Activated CD8-positive, alpha-beta memory T cell treated with anti-CD3 and anti-CD28 coated beads, Interleukin-2, amount 50 U/mL, for 24 hours (primary cell): ENCODE results near the gene PHYHIPL.

Experiments used
- DNase-seq: peaks from one replicate; pipeline ENCODE4 v3.0.0-alpha.2; 2020; ENCODE audit errors: extremely low read depth

PHYHIPL gene

DNA sequence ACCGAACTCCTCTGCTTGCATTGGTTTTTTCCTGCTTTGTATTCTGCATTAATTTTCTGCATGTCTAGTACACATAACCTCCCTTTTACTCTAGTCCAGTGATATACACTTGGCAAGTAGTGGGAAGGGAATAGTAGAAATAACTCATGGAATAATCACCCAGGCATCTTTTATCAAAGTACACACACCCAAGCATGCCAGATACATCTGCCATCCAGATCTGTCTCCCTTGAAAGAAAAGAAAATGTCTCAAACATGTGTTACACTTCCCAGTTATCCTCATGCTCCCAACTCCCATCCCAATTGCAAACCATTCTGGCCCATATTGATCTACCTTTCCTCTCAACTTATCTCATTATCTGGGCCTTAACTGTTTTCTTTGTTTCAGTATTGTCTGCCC lies 79.0 kb downstream of the PHYHIPL start:
- DNase-seq = no peak

GRCh38 chr10:59257224-59257623 lies 80.8 kb downstream of the PHYHIPL start:
- DNase-seq = no peak

GRCh38 chr10:59258890-59259289 lies 82.4 kb downstream of the PHYHIPL start:
- DNase-seq = no peak

DNA sequence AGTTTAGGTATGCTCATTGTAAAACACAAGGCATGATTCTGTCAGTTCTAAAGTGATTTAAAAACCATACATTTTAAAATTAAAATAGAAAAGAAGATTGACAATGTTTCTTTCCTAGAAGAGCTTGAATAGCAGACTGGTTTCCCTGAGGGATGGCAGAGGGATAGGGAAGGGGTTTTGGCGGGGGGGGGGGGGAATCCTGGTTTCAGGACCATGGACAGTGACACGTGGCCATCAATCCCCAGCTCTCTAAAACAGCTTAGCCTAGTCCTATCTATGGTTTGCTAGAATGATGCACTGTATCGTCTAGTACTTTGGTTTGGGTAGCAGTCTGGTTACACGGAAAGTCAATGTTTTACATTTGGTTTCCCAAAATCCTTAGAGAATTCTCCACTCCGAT lies 88.7 kb downstream of the PHYHIPL start:
- no peak for DNase-seq

DNA sequence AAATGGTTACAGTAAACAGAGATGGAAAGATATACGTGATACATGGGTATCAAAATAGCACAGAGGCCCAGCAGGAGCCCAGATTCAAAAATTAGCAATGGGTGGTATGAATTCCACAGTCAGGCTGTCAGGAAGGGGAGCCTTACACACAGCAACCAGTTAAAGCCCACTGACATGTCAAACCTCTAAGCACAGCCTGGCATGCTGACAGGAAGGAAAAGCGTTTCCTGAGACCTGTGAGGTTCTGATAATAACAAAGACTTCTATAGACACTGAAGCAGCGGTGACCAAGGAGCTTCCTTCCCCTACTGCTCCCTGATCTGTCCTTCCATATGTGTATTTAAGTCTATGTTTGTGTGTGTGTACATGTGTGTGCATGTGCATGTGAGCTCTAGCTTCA lies 89.9 kb downstream of the PHYHIPL start:
- no peak for DNase-seq

GRCh38 chr10:59268460-59268859 lies 92.0 kb downstream of the PHYHIPL start:
- DNase-seq = no peak

DNA sequence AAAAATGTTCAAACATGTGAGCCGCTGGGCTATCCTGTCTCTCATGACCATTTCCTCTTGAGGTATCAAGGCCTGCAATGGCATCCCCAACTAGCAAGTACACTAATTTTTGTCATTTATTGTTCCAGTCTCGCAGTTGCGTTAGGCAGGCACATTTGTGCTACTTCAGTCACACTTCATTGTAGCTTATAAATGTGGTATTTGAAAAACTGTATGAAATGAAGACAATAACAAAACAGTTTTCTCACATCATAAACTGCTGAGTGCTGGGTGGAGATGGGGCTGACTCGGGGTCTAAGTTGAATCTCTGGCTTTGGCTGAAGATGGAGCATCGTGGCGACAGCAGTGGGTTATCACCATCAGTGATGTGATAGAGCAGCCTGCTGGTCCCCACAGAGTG lies 93.2 kb downstream of the PHYHIPL start:
- DNase-seq = no peak

DNA sequence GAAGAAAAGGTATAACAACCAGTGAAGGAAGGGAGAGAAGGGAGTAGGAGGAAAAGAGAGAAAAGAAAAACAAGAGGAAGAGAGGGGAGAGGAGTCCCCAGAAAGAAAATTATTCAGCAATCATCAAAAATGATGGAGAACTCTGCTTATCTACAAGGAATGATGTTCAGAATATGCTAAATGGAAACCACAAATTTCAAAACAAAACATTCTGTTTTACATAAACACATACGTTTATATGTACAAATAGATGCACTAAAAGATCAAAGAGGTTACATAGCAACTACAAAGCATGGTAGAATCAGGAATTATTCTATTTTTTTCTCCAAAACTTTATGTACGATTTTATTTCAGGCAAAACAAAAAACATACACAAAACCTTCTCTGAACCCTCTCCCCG lies 94.0 kb downstream of the PHYHIPL start:
- DNase-seq = no peak

GRCh38 chr10:59271160-59271559 lies 94.7 kb downstream of the PHYHIPL start:
- no peak for DNase-seq

DNA sequence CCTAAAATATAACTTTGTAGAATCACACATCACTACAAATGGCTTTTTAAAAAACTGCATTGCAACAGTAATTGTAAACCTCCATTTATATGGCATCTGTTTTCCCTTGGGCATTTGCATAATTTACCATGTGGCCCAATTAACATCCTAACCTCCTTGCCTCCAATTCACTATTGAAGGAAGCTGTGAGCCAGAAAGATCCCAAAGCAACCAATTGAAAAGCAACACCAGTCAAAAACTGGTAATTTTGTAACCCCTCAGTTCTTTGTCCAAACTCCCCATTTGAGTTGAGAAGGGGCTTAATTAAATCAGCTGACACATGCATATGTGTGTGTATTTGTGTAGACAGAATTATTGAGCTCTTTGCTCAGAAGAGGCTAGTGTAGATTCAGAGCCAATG lies 95.6 kb downstream of the PHYHIPL start:
- DNase-seq = no peak

GRCh38 chr10:59273445-59273844 lies 97.0 kb downstream of the PHYHIPL start:
- DNase-seq = no peak

- DNase-seq = no peak
Measured at GRCh38 chr10:59276133-59276532, 99.7 kb downstream of the PHYHIPL start.

DNA sequence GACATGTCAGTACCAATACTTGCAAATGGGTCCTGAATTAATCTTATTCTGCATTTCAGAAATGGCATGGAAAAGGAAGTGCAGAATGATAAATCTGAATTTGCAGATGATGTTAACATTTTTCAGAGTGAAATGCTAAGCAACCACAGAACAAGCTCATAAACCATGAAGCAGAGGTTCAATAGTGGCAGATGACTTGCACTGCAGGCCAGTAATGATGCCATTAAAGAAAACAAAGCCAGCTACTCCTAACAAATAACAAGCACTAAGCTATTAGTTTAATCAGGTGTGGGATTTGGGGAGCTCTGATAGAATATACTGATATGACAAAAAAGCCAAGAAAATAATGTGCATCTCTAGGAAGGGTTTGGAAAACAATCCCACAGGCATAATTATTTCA lies 100.5 kb downstream of the PHYHIPL start:
- no peak for DNase-seq

GRCh38 chr10:59279476-59279875 lies 103.0 kb downstream of the PHYHIPL start:
- no peak for DNase-seq

DNA sequence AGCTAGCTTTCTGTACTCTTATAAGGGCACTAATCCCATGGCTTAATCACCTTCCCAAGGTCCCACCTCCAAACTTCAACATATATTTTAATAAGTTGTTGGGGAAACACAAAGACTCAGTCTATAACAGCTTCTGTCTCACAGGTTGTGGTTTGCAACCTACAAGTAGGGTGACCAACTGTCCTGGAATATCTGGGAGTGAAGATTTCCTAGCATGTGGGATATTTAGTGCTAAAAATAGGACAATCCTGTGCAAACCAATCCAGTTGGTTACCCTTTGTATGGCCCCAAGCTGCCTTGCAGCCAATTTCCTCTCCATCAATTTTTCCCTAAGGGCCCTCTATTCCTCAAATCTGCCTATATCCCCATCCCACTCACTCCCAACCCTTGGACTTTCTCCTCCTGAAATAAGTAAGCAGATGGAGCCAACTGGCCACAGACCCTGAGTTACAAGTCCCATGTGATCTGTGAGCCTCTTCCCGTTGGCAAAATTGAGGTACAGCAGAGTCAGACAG lies 103.6 kb downstream of the PHYHIPL start:
- no peak for DNase-seq

- no peak for DNase-seq
Measured at GRCh38 chr10:59281861-59282260, 105.4 kb downstream of the PHYHIPL start.

DNA sequence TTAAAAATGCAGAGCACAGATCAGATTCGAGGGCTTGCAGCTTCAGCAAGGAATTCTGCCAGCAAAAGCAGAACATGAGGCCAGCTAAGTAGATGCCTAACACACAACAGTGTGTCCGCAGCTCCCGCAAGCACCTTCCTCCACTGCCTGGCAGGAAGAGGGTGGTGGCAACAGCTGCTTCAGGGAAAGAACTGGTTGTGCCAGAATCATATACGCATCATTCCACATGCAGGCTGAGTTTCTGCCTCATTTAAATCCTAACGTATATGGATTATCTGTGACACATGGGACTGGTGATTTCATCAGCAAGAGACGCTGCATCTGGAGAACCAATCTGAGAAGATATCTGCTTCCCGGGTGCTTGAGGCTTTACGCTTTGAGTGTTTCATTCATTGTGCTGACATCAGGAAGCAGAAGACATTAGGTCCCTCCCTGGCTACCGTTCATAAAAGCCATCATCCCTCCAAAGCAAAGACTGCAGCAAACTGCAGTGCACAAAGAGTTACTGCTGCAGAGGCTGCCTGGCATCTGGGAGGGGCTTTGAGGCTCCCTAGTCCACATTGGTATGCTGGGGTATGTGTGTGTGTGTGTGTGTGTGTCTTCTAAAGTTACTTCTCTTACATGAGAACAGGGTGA lies 107.1 kb downstream of the PHYHIPL start:
- DNase-seq = no peak

- no peak for DNase-seq
Measured at GRCh38 chr10:59284118-59284975, 107.9 kb downstream of the PHYHIPL start.

GRCh38 chr10:59285073-59285472 lies 108.6 kb downstream of the PHYHIPL start:
- no peak for DNase-seq

DNA sequence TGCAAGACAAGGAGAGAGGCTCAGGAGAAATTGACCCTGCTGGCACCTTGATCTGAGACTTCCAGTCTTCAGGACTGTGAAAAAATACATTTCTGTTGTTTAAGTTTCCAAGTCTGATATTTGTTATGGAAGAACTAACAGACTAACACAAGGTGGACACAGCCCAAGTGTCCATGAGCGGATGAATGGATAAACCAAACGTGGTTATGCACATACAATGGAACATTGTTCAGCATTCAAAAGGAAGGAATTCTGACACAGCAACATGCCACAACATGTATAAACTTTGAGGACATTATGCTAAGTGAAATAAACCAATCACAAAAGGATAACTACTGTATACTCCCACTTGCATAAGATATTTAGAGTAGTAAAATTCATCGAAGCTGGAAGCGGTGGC lies 109.4 kb downstream of the PHYHIPL start:
- DNase-seq = no peak

DNA sequence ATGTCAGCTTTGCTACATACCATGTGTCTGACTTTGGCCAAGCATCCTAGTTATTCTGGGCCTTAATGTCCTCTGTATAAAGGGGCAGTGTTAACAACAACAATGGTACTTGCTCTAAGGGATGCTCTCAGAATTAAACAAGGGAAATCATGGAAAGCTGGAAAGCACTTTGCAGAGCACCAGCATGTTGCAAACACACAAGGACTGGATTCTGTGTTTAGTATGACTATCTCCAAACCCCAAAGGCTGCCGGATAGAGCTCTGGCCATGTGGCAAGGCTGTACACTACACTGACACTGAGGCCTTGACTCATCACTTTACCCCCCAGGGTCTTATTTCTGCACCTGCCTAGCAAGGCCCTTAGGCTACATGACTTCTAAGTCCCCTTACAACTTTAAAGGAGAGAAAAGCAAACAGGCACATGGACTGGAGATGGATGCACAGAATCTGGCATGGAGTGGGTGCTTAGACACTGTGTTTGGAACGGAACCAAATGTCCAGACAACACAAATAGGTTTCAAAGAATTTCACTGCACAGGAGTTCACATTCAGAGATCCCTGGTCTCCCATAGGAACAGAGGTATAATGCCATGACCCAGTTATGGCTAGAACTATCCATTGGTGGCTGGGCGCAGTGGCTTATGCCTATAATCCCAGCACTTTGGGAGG lies 111.3 kb downstream of the PHYHIPL start:
- DNase-seq = no peak

DNA sequence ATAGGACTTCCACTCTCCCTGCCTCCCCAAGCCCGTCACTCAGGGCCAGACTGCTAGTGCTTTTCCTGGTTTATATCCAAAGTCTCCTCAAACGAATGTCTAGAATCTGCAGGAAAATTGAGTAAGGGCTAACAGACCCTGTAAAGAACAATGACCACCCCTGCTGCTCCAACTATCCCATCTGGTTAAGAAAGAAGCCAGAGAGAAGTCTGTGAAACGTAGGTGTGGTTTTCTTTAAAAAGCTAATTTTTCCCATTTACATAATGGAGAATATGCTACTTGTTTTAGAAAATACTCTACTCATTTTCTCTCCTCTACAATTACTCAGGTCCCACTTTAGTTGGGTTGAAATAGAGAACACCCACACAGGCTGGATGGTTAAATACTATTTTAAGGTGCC lies 113.4 kb downstream of the PHYHIPL start:
- no peak for DNase-seq

DNA sequence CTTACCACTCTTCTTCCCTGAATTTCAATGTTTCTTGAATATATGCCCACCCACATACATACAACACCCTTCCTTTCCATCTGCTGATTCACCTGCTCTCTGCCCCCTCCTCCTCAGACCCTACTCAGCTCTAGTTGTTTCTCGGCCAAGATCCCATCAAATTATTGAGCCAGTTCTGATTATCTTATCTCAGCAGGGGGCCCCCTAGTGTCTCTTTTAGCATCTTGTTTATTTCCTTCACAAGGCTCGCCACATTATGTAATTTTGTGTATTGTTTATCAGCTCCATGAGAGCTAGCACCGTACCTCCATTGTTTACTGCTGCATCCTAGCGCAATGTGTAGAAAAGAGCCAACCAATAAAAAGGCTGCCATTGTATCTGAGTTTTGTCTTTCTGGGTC lies 114.0 kb downstream of the PHYHIPL start:
- DNase-seq = no peak
